HepG2 (cell line): ENCODE measurements around the gene DQX1. TPM values are rescaled to one million over a fixed set of nuclear protein-coding genes. Genes with fewer than 3 reads are reported as not detected.
A peak's percentile ranks its signal among the peaks of the same experiment; 100 is the strongest.

Experiments used
- ATF7 ChIP-seq, 2 experiments: fragments of 450-650 bp in 1 of 2; sonication (generic) in 1 of 2; formaldehyde crosslinking in 1 of 2; IDR thresholded peaks; 2 replicates each; pipeline versions ENCODE4 v1.4.0 to v1.6.1; 2016 to 2020; ENCODE audit warnings: antibody characterized with exemption in 1 of 2, mild to moderate bottlenecking in 1 of 2, missing genetic modification reagents in 1 of 2
- CAMTA2 ChIP-seq: sonication (generic); formaldehyde crosslinking; IDR thresholded peaks from 2 replicates; pipeline ENCODE4 v1.4.0; 2020; ENCODE audit warnings: mild to moderate bottlenecking, missing genetic modification reagents, borderline replicate concordance
- EEA1 ChIP-seq: sonication (generic); formaldehyde crosslinking; IDR thresholded peaks from 2 replicates; pipeline ENCODE4 v1.5.1; 2020; ENCODE audit warnings: mild to moderate bottlenecking, missing genetic modification reagents, borderline replicate concordance
- HNF1A ChIP-seq, 2 experiments: sonication (generic) in 1 of 2; formaldehyde crosslinking in 1 of 2; IDR thresholded peaks; 2 replicates each; pipeline versions ENCODE4 v1.4.0 to v1.6.1; 2016 to 2020; ENCODE audit warnings: borderline replicate concordance in 1 of 2, low read depth in 1 of 2, mild to moderate bottlenecking in 1 of 2, missing genetic modification reagents in 1 of 2
- HNRNPH1 ChIP-seq: fragments of 200-400 bp; formaldehyde crosslinking; optimal IDR thresholded peaks from 2 replicates; pipeline ENCODE3; 2017; ENCODE audit warnings: mild to moderate bottlenecking, low read depth, low read length
- KDM6A ChIP-seq: IDR thresholded peaks from 2 replicates; pipeline ENCODE4 v1.6.1; 2016; ENCODE audit warnings: low read depth
- KLF6 ChIP-seq: IDR thresholded peaks from 2 replicates; pipeline ENCODE4 v1.8.0; 2016; ENCODE audit warnings: missing biosample characterization, missing genetic modification reagents
- MTA3 ChIP-seq: sonication (generic); formaldehyde crosslinking; IDR thresholded peaks from 2 replicates; pipeline ENCODE4 v1.4.0; 2020; ENCODE audit warnings: missing genetic modification reagents
- PREB ChIP-seq: sonication (generic); formaldehyde crosslinking; IDR thresholded peaks from 2 replicates; pipeline ENCODE4 v1.4.0; 2020; ENCODE audit warnings: missing genetic modification reagents
- SOX6 ChIP-seq, 2 experiments: fragments of 450-650 bp in 1 of 2; sonication (generic) in 1 of 2; formaldehyde crosslinking in 1 of 2; IDR thresholded peaks; 2 replicates each; pipeline versions ENCODE4 v1.4.0 to v1.6.1; 2017 to 2020; ENCODE audit warnings: antibody characterized with exemption in 1 of 2, mild to moderate bottlenecking in 1 of 2, missing genetic modification reagents in 1 of 2
- TOPORS ChIP-seq: sonication (generic); formaldehyde crosslinking; IDR thresholded peaks from 2 replicates; pipeline ENCODE4 v1.8.0; 2023; ENCODE audit warnings: mild to moderate bottlenecking, missing genetic modification reagents
- YEATS2 ChIP-seq: sonication (generic); formaldehyde crosslinking; IDR thresholded peaks from 2 replicates; pipeline ENCODE4 v1.4.0; 2020; ENCODE audit warnings: missing genetic modification reagents, borderline replicate concordance
- ZNF274 ChIP-seq: sonication (generic); formaldehyde crosslinking; IDR thresholded peaks from 2 replicates; pipeline ENCODE4 v1.5.1; 2020; ENCODE audit warnings: mild to moderate bottlenecking, missing genetic modification reagents
- ZNF543 ChIP-seq: sonication (generic); formaldehyde crosslinking; IDR thresholded peaks from 2 replicates; pipeline ENCODE4 v1.4.0; 2020; ENCODE audit warnings: mild to moderate bottlenecking, missing genetic modification reagents
- ZNF563 ChIP-seq: sonication (generic); formaldehyde crosslinking; IDR thresholded peaks from 2 replicates; pipeline ENCODE4 v1.8.0; 2022; ENCODE audit warnings: mild to moderate bottlenecking, moderate library complexity, missing genetic modification reagents
- ZNF670 ChIP-seq: sonication (generic); formaldehyde crosslinking; IDR thresholded peaks from 2 replicates; pipeline ENCODE4 v1.8.0; 2022; ENCODE audit warnings: mild to moderate bottlenecking, missing genetic modification reagents, borderline replicate concordance
- ZNF720 ChIP-seq: sonication (generic); formaldehyde crosslinking; IDR thresholded peaks from 2 replicates; pipeline ENCODE4 v1.4.0; 2020; ENCODE audit warnings: missing genetic modification reagents
- ZNF879 ChIP-seq: sonication (generic); formaldehyde crosslinking; IDR thresholded peaks from 2 replicates; pipeline ENCODE4 v1.8.1; 2023; ENCODE audit warnings: missing genetic modification reagents
- ZSCAN20 ChIP-seq: sonication (generic); formaldehyde crosslinking; IDR thresholded peaks from 2 replicates; pipeline ENCODE4 v1.4.0; 2020; ENCODE audit warnings: missing genetic modification reagents, mild to moderate bottlenecking, borderline replicate concordance
- polyA plus RNA-seq, 8 experiments: library from polyadenylated mRNA; depleted of rRNA in 3 of 8; stranded (reverse) in 7 of 8; unstranded in 1 of 8; fragments of >200 nt; fragmentation: Illumina TruSeq in 4 of 8; extraction: Trizol in 4 of 8; gene quantifications; 2 replicates each; pipeline versions ENCODE4 v1.2.1 to v1.2.3, GENCODE V29; 2011 to 2016; ENCODE audit warnings: low read depth in 4 of 8, missing spikeins in 1 of 8, mixed read lengths in 1 of 8; ENCODE audit not compliant: insufficient read depth in 1 of 8
- total RNA-seq, 5 experiments: library from RNA; depleted of rRNA; stranded (reverse); fragments of >200 nt; fragmentation: Illumina TruSeq; extraction: Trizol; gene quantifications; 2 replicates each; pipeline ENCODE4 v1.2.3, GENCODE V29; 2016; ENCODE audit warnings: low read depth in 1 of 5
- TF ChIP-seq, protein P1 (sequence below): sonication (generic); formaldehyde crosslinking; conservative IDR thresholded peaks from 2 replicates; pipeline ENCODE4 v1.4.0; 2020; ENCODE audit warnings: missing genetic modification reagents

DQX1 gene
- total and polyA plus RNA-seq, 2 of the 13 experiments (the other 11 are each of a cell fraction or from before 2014, with no cell fraction given): 27.6 to 89.8 TPM

DNA sequence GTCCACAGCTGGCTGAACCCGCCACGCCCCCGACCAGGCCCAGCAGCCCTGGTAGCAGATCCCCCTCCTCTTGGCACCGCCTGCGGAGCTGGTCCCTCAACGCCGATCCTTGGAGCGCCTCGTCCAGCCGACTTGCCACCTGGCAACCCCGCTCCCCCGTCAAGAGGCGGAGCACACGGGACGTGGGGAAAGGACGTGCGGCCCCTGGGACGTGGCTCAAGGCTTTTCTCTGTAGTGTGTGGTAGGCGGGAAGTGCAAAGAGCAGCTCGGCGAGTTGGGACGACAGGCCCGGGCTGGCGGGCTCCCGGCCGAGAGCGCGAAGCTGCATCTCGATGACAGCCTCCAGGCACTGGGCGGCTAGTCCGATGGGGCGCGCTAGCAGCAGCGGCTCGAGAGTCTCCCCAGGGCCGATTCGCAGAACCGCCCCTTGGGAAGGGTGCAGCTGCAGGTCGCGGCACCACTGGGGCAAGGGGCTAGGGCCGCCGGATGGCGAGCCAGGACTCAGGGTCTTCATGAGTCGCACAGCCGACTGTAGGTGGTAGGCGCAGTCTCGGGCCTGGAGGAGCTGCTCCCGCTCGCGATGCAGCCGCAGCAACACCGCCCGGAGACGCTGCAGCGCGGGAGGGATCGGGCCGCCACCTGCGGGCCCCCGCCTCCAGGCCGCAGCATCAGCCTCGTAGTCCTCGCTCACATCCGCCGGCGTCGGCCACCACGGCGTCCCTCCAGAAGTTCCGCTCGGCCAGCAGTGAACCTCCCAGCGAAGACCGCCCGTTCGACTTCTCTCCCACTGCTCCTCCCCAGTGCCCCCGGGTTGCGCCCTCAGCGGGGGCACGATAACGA lies 43.9 kb downstream of the DQX1 start (continued):
- TF ChIP-seq KDM6A (CRISPR knock-in tag) (no peak), ZNF274 (CRISPR knock-in tag) (peak; percentile 94), ZSCAN20 (CRISPR knock-in tag) (0 out of 2 replicates have a peak, but pooled peaks have one; percentile 19), CAMTA2 (CRISPR knock-in tag) (peak; percentile 97), EEA1 (peak; percentile 73), ZNF879 (CRISPR knock-in tag) (peak; percentile 57; the same call in 1 of the 2 replicates), ZNF720 (no peak), KLF6 (no peak), ATF7 (IDR thresholded peaks at IDR 0.05) (no peak), ATF7 (CRISPR knock-in tag; IDR thresholded peaks at IDR 0.05) (peak; percentile 61), YEATS2 (CRISPR knock-in tag) (no peak), ZNF670 (no peak; the same call in 1 of the 2 replicates), ZNF543 (peak; percentile 96; the same call in 1 of the 2 replicates), PREB (CRISPR knock-in tag) (0 out of 2 replicates have a peak, but pooled peaks have one; percentile 18), HNF1A (IDR thresholded peaks at IDR 0.05; ENCODE audit: low read depth) (no peak), HNF1A (CRISPR knock-in tag; IDR thresholded peaks at IDR 0.05; ENCODE audit: borderline replicate concordance) (0 out of 2 replicates have a peak, but pooled peaks have one; percentile 1), SOX6 (IDR thresholded peaks at IDR 0.05) (no peak), SOX6 (CRISPR knock-in tag; IDR thresholded peaks at IDR 0.05) (no peak; the same call in 1 of the 2 replicates), TOPORS (peak; percentile 62), MTA3 (CRISPR knock-in tag) (no peak), ZNF563 (peak; percentile 68), HNRNPH1 (peak; percentile 26)
- TF ChIP-seq, protein P1, sequence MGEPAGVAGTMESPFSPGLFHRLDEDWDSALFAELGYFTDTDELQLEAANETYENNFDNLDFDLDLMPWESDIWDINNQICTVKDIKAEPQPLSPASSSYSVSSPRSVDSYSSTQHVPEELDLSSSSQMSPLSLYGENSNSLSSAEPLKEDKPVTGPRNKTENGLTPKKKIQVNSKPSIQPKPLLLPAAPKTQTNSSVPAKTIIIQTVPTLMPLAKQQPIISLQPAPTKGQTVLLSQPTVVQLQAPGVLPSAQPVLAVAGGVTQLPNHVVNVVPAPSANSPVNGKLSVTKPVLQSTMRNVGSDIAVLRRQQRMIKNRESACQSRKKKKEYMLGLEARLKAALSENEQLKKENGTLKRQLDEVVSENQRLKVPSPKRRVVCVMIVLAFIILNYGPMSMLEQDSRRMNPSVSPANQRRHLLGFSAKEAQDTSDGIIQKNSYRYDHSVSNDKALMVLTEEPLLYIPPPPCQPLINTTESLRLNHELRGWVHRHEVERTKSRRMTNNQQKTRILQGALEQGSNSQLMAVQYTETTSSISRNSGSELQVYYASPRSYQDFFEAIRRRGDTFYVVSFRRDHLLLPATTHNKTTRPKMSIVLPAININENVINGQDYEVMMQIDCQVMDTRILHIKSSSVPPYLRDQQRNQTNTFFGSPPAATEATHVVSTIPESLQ (CRISPR knock-in tag): 0 out of 2 replicates have a peak, but pooled peaks have one; percentile 17
